Measurements from ENCODE around the gene MYO18A.

The MYO18A gene

DNA sequence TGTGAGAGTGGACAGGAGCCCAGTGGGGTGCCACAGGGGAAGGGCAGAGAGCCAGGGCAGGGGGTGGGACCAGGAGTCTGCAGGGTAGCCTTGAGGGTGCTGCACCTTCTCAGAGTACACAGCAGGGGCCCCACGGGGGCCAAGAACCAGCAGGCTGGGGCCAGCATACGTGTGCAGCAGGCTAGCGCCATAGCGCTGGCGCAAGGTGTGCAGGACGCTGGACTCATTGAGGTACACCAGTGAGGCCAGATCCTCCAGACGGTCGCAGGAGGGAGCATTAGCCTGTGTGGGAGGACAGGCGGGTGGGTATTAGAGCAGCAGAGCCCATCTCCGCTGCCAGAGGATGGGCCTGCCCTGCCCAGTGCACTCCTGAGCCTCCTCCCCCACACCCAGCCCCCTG is 58.8 kb downstream of the MYO18A start:
- DNase-seq (ENCODE audit: low read depth, low spot score): no peak
- in situ Hi-C loops (cut with HindIII; ENCODE audit: low sequenced_read_pairs): no loop called here
- TF ChIP-seq, protein P1, sequence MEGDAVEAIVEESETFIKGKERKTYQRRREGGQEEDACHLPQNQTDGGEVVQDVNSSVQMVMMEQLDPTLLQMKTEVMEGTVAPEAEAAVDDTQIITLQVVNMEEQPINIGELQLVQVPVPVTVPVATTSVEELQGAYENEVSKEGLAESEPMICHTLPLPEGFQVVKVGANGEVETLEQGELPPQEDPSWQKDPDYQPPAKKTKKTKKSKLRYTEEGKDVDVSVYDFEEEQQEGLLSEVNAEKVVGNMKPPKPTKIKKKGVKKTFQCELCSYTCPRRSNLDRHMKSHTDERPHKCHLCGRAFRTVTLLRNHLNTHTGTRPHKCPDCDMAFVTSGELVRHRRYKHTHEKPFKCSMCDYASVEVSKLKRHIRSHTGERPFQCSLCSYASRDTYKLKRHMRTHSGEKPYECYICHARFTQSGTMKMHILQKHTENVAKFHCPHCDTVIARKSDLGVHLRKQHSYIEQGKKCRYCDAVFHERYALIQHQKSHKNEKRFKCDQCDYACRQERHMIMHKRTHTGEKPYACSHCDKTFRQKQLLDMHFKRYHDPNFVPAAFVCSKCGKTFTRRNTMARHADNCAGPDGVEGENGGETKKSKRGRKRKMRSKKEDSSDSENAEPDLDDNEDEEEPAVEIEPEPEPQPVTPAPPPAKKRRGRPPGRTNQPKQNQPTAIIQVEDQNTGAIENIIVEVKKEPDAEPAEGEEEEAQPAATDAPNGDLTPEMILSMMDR (IDR thresholded peaks at IDR 0.05; ENCODE audit: low read depth, low read length): no peak
- no peak overlapping the region for H3K4me3 ChIP-seq (ENCODE audit: low read depth, low read length)

GRCh38 chr17:29120433-29120832 is 59.8 kb downstream of the MYO18A start:
- no peak overlapping the region for H3K4me3 ChIP-seq (ENCODE audit: low read depth, low read length)
- in situ Hi-C loops (cut with HindIII; ENCODE audit: low sequenced_read_pairs): no loop called here
- DNase-seq (ENCODE audit: low read depth, low spot score): no peak
- TF ChIP-seq, protein P1 (IDR thresholded peaks at IDR 0.05; ENCODE audit: low read depth, low read length): no peak

DNA sequence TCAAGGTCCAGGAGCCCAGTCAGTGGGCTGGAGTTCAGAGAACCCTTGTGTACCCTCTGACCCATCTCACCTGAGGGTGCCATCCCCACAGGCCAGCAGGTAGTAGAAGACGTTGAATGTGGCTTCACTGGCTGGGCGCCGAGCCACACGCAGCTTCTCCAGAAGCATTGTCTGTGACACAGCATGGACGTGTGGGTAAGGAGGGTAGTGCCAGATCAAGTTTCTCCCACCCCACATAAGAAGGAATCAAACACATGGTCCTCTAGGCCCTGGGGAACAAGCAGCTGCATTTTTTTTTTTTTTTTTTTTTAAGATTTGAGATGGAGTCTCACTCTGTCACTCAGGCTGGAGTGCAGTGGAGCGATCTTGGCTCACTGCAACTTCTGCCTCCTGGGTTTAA is 60.9 kb downstream of the MYO18A start:
- no peak for DNase-seq (ENCODE audit: low read depth, low spot score)
- H3K4me3 ChIP-seq (ENCODE audit: low read depth, low read length): no peak overlapping the region
- in situ Hi-C loops (cut with HindIII; ENCODE audit: low sequenced_read_pairs): no loop called here
- TF ChIP-seq, protein P1 (IDR thresholded peaks at IDR 0.05; ENCODE audit: low read depth, low read length): no peak

GRCh38 chr17:29116804-29117753 is 63.1 kb downstream of the MYO18A start:
- in situ Hi-C loops (cut with HindIII; ENCODE audit: low sequenced_read_pairs): no loop called here
- TF ChIP-seq, protein P1 (IDR thresholded peaks at IDR 0.05; ENCODE audit: low read depth, low read length): peak; percentile 93
- peak; percentile 66 for DNase-seq (ENCODE audit: low read depth, low spot score)
- H3K4me3 ChIP-seq (ENCODE audit: low read depth, low read length): no peak overlapping the region

DNA sequence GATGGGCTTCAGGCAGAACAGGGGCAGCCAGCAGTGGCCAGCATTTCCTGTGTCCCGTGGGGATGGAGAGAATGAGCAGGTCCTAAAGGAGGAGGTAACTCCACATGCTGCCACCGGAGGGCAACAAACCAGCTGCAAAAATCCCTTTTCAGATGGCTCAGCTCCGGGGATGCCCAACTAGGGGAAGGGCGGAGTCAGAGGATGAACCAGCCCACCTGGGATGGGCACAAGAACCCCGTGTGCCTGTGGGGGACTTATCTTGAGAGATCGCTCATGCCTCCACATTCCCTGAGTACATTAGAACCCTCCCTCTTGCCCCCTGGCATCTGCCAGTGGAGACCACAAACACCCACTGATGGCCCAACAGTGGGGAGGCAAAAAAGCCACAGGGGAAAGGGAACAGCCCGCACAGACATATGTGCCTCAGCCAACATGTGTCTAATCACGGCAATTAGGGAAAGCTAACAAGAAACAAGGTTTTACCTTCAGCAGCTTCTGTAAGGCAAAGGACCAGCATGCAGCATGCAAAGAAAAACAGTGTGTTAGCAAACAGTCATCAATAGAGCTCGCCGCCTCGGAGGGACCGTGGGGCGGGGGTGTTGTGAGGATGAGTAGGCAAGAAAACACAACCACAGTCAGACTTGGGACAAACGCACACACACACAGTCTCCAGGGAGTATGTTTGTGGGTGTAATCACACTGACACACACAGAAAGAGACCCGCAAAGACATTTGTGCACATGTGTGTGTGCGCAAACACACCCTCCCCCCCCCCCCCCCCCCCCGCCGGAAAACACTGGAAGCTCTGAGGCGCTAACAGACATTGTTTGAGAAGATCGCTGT is 64.0 kb downstream of the MYO18A start:
- TF ChIP-seq, protein P1 (IDR thresholded peaks at IDR 0.05; ENCODE audit: low read depth, low read length): peak; percentile 66
- no peak overlapping the region for H3K4me3 ChIP-seq (ENCODE audit: low read depth, low read length)
- DNase-seq (ENCODE audit: low read depth, low spot score): peak; percentile 44
- in situ Hi-C loops (cut with HindIII; ENCODE audit: low sequenced_read_pairs): no loop called here

DNA sequence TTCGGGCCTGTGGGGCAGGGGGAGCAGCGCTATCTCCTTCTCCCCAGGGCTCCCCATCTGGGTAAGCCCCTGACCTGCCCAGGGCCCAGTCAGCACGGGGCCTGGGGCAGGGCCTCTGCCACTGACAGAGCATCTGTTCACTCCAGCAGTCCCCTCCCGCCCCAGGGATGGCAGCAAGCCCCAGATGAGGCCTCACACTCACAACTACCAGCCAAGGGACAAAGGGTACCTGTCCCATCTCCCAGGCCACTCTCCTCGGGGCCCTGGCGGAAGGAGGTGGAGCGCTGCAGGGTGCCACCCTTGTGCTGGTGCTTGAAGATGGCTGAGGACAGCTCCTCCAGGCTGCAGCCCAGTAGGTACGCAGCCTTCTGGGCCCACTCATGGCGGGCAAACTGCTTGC is 64.8 kb downstream of the MYO18A start:
- in situ Hi-C loops (cut with HindIII; ENCODE audit: low sequenced_read_pairs): no loop called here
- H3K4me3 ChIP-seq (ENCODE audit: low read depth, low read length): no peak overlapping the region
- TF ChIP-seq, protein P1 (IDR thresholded peaks at IDR 0.05; ENCODE audit: low read depth, low read length): no peak

More for the DNA sequence above, 64.8 kb downstream of the MYO18A start:
- DNase-seq (ENCODE audit: low read depth, low spot score): no peak
